Activated CD4-positive, CD25-positive, alpha-beta regulatory T cell treated with anti-CD3 and anti-CD28 coated beads, Interleukin-2, amount 50 U/mL, for 16 hours (primary cell): ENCODE results near the gene IRF2BP2.

ENCODE experiments used
- DNase-seq: peaks from one replicate; pipeline ENCODE4 v3.0.0-alpha.2; 2020; ENCODE audit warnings: low read depth, low spot score

The IRF2BP2 gene

GRCh38 chr1:234558330-234558836 lies 51.6 kb downstream of the IRF2BP2 start:
- no peak for DNase-seq

GRCh38 chr1:234556245-234556943 lies 53.6 kb downstream of the IRF2BP2 start:
- no peak for DNase-seq

GRCh38 chr1:234555390-234556024 lies 54.5 kb downstream of the IRF2BP2 start:
- DNase-seq = no peak

GRCh38 chr1:234554698-234555311 lies 55.2 kb downstream of the IRF2BP2 start:
- DNase-seq = no peak
